ENCODE results near the gene TMPRSS6. TPM values are rescaled to one million over a fixed set of nuclear protein-coding genes. Genes with fewer than 3 reads are reported as not detected.

The TMPRSS6 gene
- total and polyA plus RNA-seq, 3 experiments from 2014 or later, result 0.16 to 0.68 (median 0.42) TPM

- Mint-ChIP-seq H3K9me3 (no peaks in the 10 kb centered on the region), H3K4me1 (peaks cover 18 to 59% (median 23%) of the 10 kb centered on the region in 3 donors), H3K36me3 (peaks cover 7 to 88% (median 10%) of the 10 kb centered on the region in 3 donors), H3K27ac (peak overlapping the region; percentile 39 to 89 (median 57)), H3K4me3 (no peak overlapping the region), H3K27me3 (no peaks in the 10 kb centered on the region)
- Histone ChIP-seq H3K36me3 (ENCODE audit: insufficient read depth, low read length) (peaks cover 33% of the 10 kb centered on the region), H3K9me3 (ENCODE audit: low read length) (no peaks in the 10 kb centered on the region), H3K27me3 (ENCODE audit: insufficient read depth, low read length, poor library complexity, severe bottlenecking) (no peaks in the 10 kb centered on the region), H3K27ac (ENCODE audit: low read depth, low read length) (no peak overlapping the region), H3K4me1 (ENCODE audit: insufficient read depth, low read length) (no peaks in the 10 kb centered on the region), H3K4me3 (ENCODE audit: low read length) (no peak overlapping the region)
- ChIA-PET POLR2A (interaction anchor here (0.6 kb wide), 1 partner anchor 530 kb away, joined by 3 read pairs; the partner anchor contains the start of gene PDXP), CTCF (interaction anchor here (0.8 to 3.6 kb wide), 4 partner anchors 21 to 71 kb away, joined by 3 to 13 read pairs (median 3); partner anchors contain the start of gene IL2RB)
- DNase-seq, result no peak
Observed at GRCh38 chr22:37128555-37129281, 19.2 kb upstream of the TMPRSS6 start.

DNA sequence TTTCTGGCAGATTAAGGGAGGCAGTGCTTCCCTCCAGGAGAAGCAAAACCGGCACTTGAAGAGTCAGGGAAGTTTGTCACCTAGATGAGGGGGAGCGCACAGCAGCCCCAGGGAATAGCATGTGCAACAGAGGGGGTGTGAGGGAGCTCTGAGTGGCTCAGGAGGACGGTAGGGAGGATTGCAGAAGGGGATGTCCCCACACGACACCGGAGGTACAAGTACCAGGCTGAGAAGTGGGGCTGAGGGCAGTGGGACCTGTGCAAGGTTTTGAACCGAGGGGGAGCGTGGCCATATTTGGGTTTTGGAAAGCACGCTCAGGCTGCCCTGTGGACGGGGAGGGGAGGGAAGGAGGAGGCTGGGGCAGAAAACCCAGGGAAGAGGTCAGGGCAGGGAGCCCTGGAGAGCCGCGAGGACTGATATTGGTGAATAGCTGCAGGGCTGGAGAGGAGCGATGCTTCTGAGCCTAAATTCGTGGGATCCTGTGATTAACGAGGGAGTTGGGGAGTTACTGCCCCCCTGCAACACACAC is 17.9 kb upstream of the TMPRSS6 start:
- peaks cover 20% of the 10 kb centered on the region for H3K36me3 ChIP-seq (ENCODE audit: insufficient read depth, low read length)

DNA sequence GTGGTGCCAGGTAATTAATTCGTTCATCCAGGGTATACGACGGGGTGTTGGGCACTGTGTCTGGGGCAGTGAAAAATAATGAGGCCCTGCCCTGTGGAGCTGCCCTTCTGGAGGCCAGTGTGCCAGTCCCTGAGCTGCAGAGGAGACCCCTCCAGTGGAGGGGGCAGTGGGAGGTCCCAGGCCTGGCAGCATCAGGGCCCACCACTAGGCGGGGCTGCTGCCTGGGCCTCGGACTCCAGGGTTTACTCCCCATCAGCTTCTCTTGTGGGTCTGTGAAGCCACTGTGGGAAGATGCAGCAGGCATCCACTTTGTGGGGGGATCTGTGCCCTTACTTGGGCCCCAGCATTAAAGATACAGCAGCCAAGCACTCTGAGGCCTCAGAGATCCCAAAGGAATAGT is 17.4 kb upstream of the TMPRSS6 start:
- CTCF ChIA-PET, result interaction anchor here (0.5 to 3.6 kb wide), 7 partner anchors 10 to 85 kb away, joined by 3 to 13 read pairs (median 4); partner anchors contain the start of gene IL2RB
- Histone ChIP-seq H3K4me1 (ENCODE audit: insufficient read depth, low read length) (peaks cover 16% of the 10 kb centered on the region), H3K36me3 (ENCODE audit: insufficient read depth, low read length) (peaks cover 17% of the 10 kb centered on the region), H3K4me3 (ENCODE audit: low read length) (no peak overlapping the region), H3K27me3 (ENCODE audit: insufficient read depth, low read length, poor library complexity, severe bottlenecking) (no peaks in the 10 kb centered on the region), H3K9me3 (ENCODE audit: low read length) (no peaks in the 10 kb centered on the region), H3K27ac (ENCODE audit: low read depth, low read length) (no peak overlapping the region)
- peaks cover 0 to 73% (median 10%) of the 10 kb centered on the region in 3 donors for H3K36me3 Mint-ChIP-seq
- peaks cover 29 to 64% (median 33%) of the 10 kb centered on the region in 3 donors for H3K4me1 Mint-ChIP-seq
- H3K27me3 Mint-ChIP-seq, result peaks cover 0 to 1% of the 10 kb centered on the region in 2 donors
- POLR2A ChIA-PET, result interaction anchor here (0.6 to 3.2 kb wide), 3 partner anchors 21 to 72 kb away, joined by 3 to 12 read pairs (median 6); partner anchors contain the start of gene IL2RB
- H3K27ac Mint-ChIP-seq, result peak overlapping the region; percentile 39 to 100 (median 95)
- H3K9me3 Mint-ChIP-seq, result no peaks in the 10 kb centered on the region
- no peak overlapping the region for H3K4me3 Mint-ChIP-seq
- no peak for DNase-seq

More for the DNA sequence above, 17.9 kb upstream of the TMPRSS6 start:
- peaks cover 1 to 79% (median 10%) of the 10 kb centered on the region in 3 donors for H3K36me3 Mint-ChIP-seq
- peaks cover 25 to 64% (median 29%) of the 10 kb centered on the region in 3 donors for H3K4me1 Mint-ChIP-seq
- CTCF ChIA-PET, result interaction anchor here (0.5 to 3.6 kb wide), 10 partner anchors 9 to 133 kb away, joined by 3 to 13 read pairs (median 4); partner anchors contain the start of gene IL2RB
- no peaks in the 10 kb centered on the region for H3K27me3 ChIP-seq (ENCODE audit: insufficient read depth, low read length, poor library complexity, severe bottlenecking)
- H3K27ac ChIP-seq (ENCODE audit: low read depth, low read length), result no peak overlapping the region
- H3K9me3 Mint-ChIP-seq, result no peaks in the 10 kb centered on the region
- no peaks in the 10 kb centered on the region for H3K9me3 ChIP-seq (ENCODE audit: low read length)
- no peak for DNase-seq
- peaks cover 11% of the 10 kb centered on the region for H3K4me1 ChIP-seq (ENCODE audit: insufficient read depth, low read length)
- no peaks in the 10 kb centered on the region for H3K27me3 Mint-ChIP-seq
- H3K4me3 ChIP-seq (ENCODE audit: low read length), result no peak overlapping the region
- peak overlapping the region; percentile 49 to 100 (median 86) for H3K27ac Mint-ChIP-seq
- POLR2A ChIA-PET, result interaction anchor here (1.0 to 3.2 kb wide), 2 partner anchors 22 to 72 kb away, joined by 6 to 12 read pairs; partner anchors contain the start of gene IL2RB
- H3K4me3 Mint-ChIP-seq, result no peak overlapping the region

DNA sequence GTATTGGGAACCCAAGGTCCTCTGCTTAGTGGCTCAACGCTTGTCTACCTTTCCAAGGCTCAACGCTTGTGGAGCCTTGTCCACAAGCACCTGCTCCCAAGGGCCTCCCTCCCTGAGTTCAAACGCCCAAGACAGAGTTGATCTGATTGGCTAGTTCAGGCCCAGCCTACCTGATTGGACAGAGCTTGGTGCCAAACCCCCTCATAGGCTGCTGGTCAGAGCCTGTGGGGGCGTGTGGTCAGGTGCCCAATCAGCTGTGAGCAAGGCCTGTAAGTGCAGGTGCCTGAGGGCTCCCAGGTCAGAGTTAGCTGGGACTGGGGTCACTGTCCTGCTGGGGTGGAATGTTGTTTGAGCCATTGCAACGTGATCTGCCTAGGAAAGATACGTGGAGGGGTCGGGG is 16.9 kb upstream of the TMPRSS6 start:
- no peak overlapping the region for H3K27ac ChIP-seq (ENCODE audit: low read depth, low read length)
- H3K4me3 Mint-ChIP-seq, result no peak overlapping the region
- peak overlapping the region; percentile 39 to 100 (median 95) for H3K27ac Mint-ChIP-seq
- peaks cover 17% of the 10 kb centered on the region for H3K36me3 ChIP-seq (ENCODE audit: insufficient read depth, low read length)
- H3K4me1 Mint-ChIP-seq, result peaks cover 32 to 66% (median 36%) of the 10 kb centered on the region in 3 donors
- no peaks in the 10 kb centered on the region for H3K9me3 Mint-ChIP-seq
- peaks cover 21% of the 10 kb centered on the region for H3K4me1 ChIP-seq (ENCODE audit: insufficient read depth, low read length)
- H3K9me3 ChIP-seq (ENCODE audit: low read length), result no peaks in the 10 kb centered on the region
- DNase-seq, result no peak
- H3K4me3 ChIP-seq (ENCODE audit: low read length), result no peak overlapping the region
- no peaks in the 10 kb centered on the region for H3K27me3 ChIP-seq (ENCODE audit: insufficient read depth, low read length, poor library complexity, severe bottlenecking)
- ChIA-PET POLR2A (interaction anchor here (0.6 to 3.2 kb wide), 4 partner anchors 15 to 73 kb away, joined by 3 to 12 read pairs (median 4); partner anchors contain the start of gene IL2RB), CTCF (interaction anchor here (0.9 to 3.6 kb wide), 5 partner anchors 10 to 73 kb away, joined by 3 to 13 read pairs (median 5); partner anchors contain the start of gene IL2RB)
- peaks cover 0 to 1% of the 10 kb centered on the region in 2 donors for H3K27me3 Mint-ChIP-seq
- peaks cover 0 to 70% (median 10%) of the 10 kb centered on the region in 3 donors for H3K36me3 Mint-ChIP-seq

DNA sequence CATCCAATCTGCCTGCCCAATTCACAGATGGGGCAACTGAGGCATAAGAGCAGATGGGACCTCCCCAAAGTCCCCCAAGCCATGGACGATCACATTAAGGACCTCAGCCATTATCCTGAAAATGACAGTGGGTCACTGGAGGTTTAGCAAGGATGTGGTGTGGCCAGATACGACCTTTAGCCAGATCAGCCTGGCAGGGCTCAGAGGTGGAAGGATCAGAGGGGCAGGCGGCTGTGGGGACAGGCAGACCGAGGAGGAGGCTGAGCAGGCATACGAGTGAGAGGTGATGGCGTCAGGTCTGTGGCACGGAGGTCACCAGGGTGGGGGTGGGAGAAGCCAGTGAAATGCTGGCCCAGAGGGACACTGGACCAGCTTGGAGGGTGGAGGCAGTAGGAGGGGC is 14.1 kb upstream of the TMPRSS6 start:
- Histone ChIP-seq H3K36me3 (ENCODE audit: insufficient read depth, low read length) (peaks cover 4% of the 10 kb centered on the region), H3K4me3 (ENCODE audit: low read length) (no peak overlapping the region), H3K27ac (ENCODE audit: low read depth, low read length) (no peak overlapping the region), H3K27me3 (ENCODE audit: insufficient read depth, low read length, poor library complexity, severe bottlenecking) (no peaks in the 10 kb centered on the region), H3K4me1 (ENCODE audit: insufficient read depth, low read length) (peaks cover 30% of the 10 kb centered on the region), H3K9me3 (ENCODE audit: low read length) (no peaks in the 10 kb centered on the region)
- CTCF ChIA-PET, result interaction anchor here (0.7 to 5.4 kb wide), 8 partner anchors 8 to 75 kb away, joined by 3 to 32 read pairs (median 8); partner anchors contain the start of gene IL2RB
- H3K4me1 Mint-ChIP-seq, result peaks cover 36 to 74% (median 39%) of the 10 kb centered on the region in 3 donors
- POLR2A ChIA-PET, result interaction anchor here (2.2 to 3.2 kb wide), 2 partner anchors 25 to 76 kb away, joined by 12 to 42 read pairs; partner anchors contain the start of gene IL2RB
- H3K27ac Mint-ChIP-seq, result peak overlapping the region; percentile 96 to 100 (median 99)
- H3K27me3 Mint-ChIP-seq, result peaks cover 0 to 1% of the 10 kb centered on the region in 2 donors
- H3K36me3 Mint-ChIP-seq, result peaks cover 0 to 45% (median 7%) of the 10 kb centered on the region in 3 donors
- no peak overlapping the region for H3K4me3 Mint-ChIP-seq
- no peaks in the 10 kb centered on the region for H3K9me3 Mint-ChIP-seq
- no peak for DNase-seq

DNA sequence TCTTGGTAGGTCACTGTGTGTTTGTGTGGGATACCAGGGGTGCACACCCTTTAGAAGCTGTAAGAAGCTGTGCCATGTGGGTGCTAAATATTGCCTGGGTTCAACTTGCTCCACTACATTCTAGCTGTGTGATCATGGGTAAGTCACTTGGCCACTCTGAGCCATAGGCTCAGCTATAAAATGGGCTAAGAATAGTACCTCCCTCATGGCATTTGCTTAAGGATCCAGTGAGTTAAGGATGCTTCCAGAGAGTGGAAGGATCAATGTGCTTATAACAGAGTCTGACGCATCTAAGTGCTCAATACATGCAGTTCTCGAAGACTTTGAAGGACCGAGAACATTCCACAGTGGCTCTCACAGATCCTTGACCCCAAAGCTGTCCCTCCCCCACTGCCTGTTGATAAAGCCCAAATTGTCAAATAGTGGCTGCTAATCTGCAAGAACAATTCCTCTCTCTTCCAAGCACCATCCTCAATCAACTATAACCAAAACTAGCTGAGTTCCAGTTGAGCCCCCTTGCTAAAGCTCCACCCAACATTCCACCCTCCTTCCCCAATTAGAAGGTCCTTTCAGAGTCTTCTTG is 13.2 kb upstream of the TMPRSS6 start:
- H3K27ac ChIP-seq (ENCODE audit: low read depth, low read length), result peak overlapping the region; percentile 95
- Mint-ChIP-seq H3K9me3 (no peaks in the 10 kb centered on the region), H3K27ac (peak overlapping the region; percentile 96 to 100 (median 99)), H3K27me3 (peaks cover 0 to 1% of the 10 kb centered on the region in 2 donors), H3K4me3 (peak overlapping the region in 6 of 7 donors; percentile 27 to 84 (median 72)), H3K4me1 (peaks cover 44 to 81% (median 48%) of the 10 kb centered on the region in 3 donors), H3K36me3 (peaks cover 0 to 38% (median 7%) of the 10 kb centered on the region in 3 donors)
- ChIA-PET CTCF (interaction anchor here (1.1 to 5.4 kb wide), 16 partner anchors 9 to 145 kb away, joined by 3 to 32 read pairs (median 5); partner anchors contain the start of gene IL2RB), POLR2A (interaction anchor here (1.0 to 3.2 kb wide), 9 partner anchors 26 to 146 kb away, joined by 3 to 42 read pairs (median 6); partner anchors contain the start of gene IL2RB)
- no peaks in the 10 kb centered on the region for H3K9me3 ChIP-seq (ENCODE audit: low read length)
- H3K27me3 ChIP-seq (ENCODE audit: insufficient read depth, low read length, poor library complexity, severe bottlenecking), result no peaks in the 10 kb centered on the region
- peaks cover 4% of the 10 kb centered on the region for H3K36me3 ChIP-seq (ENCODE audit: insufficient read depth, low read length)
- peaks cover 30% of the 10 kb centered on the region for H3K4me1 ChIP-seq (ENCODE audit: insufficient read depth, low read length)
- H3K4me3 ChIP-seq (ENCODE audit: low read length), result peak overlapping the region; percentile 32
- DNase-seq, result no peak

- Mint-ChIP-seq H3K27me3 (peaks cover 0 to 1% of the 10 kb centered on the region in 2 donors), H3K36me3 (peaks cover 0 to 31% (median 7%) of the 10 kb centered on the region in 3 donors), H3K27ac (peak overlapping the region; percentile 96 to 100 (median 99)), H3K4me1 (peaks cover 41 to 76% (median 48%) of the 10 kb centered on the region in 3 donors), H3K9me3 (no peaks in the 10 kb centered on the region), H3K4me3 (peak overlapping the region; percentile 4 to 89 (median 73))
- ChIA-PET CTCF (interaction anchor here (1.1 to 5.4 kb wide), 15 partner anchors 10 to 145 kb away, joined by 3 to 32 read pairs (median 5); partner anchors contain the start of gene IL2RB), POLR2A (interaction anchor here (0.7 to 3.2 kb wide), 11 partner anchors 27 to 145 kb away, joined by 3 to 42 read pairs (median 4); partner anchors contain the start of gene IL2RB)
- DNase-seq, result peak; percentile 87 to 97 (median 94)
- peak overlapping the region; percentile 65 for H3K4me3 ChIP-seq (ENCODE audit: low read length)
- H3K27me3 ChIP-seq (ENCODE audit: insufficient read depth, low read length, poor library complexity, severe bottlenecking), result no peaks in the 10 kb centered on the region
- H3K27ac ChIP-seq (ENCODE audit: low read depth, low read length), result peak overlapping the region; percentile 95
- H3K36me3 ChIP-seq (ENCODE audit: insufficient read depth, low read length), result no peaks in the 10 kb centered on the region
- H3K9me3 ChIP-seq (ENCODE audit: low read length), result no peaks in the 10 kb centered on the region
- H3K4me1 ChIP-seq (ENCODE audit: insufficient read depth, low read length), result peaks cover 30% of the 10 kb centered on the region
Observed at GRCh38 chr22:37121887-37122591, 12.5 kb upstream of the TMPRSS6 start.

Data from CD8-positive, alpha-beta memory T cell (primary cell).